Spleen (tissue), 11 donors: Measurements from ENCODE around the gene CBARP. TPM values are rescaled to one million over a fixed set of nuclear protein-coding genes. Genes with fewer than 3 reads are reported as not detected.

Experiments used
- DNase-seq: peaks from one replicate; pipeline ENCODE4 v3.0.0-alpha.2; 2020
- H3K27ac ChIP-seq, 8 donors: fragments of 200-600 bp; sonication (generic) in 7 of 8; 1 replicate in 4 of 8; 2 replicates in 4 of 8; pipeline versions ENCODE4 v1.5.0 to v1.8.0; 2016 to 2021; ENCODE audit warnings: inconsistent platforms in 4 of 8, mild to moderate bottlenecking in 4 of 8, moderate library complexity in 1 of 8
- H3K27me3 ChIP-seq, 7 donors: fragments of 200-600 bp; sonication (generic) in 6 of 7; replicated peaks in 1 of 7; 1 replicate in 4 of 7; 2 replicates in 3 of 7; pipeline versions ENCODE4 v1.5.0 to v1.8.0; 2016 to 2021; ENCODE audit warnings: inconsistent platforms in 3 of 7, mild to moderate bottlenecking in 1 of 7
- H3K36me3 ChIP-seq, 6 donors: fragments of 200-600 bp; sonication (generic) in 5 of 6; 1 replicate in 4 of 6; 2 replicates in 2 of 6; pipeline versions ENCODE4 v1.5.0 to v1.8.0; 2016 to 2021; ENCODE audit warnings: inconsistent platforms in 2 of 6
- H3K4me1 ChIP-seq, 6 donors: fragments of 200-600 bp; sonication (generic) in 5 of 6; 1 replicate in 3 of 6; 2 replicates in 3 of 6; pipeline versions ENCODE4 v1.5.0 to v1.8.0; 2016 to 2021; ENCODE audit warnings: inconsistent platforms in 3 of 6
- H3K4me3 ChIP-seq, 8 donors: fragments of 200-600 bp; sonication (generic) in 7 of 8; 1 replicate in 4 of 8; 2 replicates in 4 of 8; pipeline versions ENCODE4 v1.5.0 to v1.8.0; 2016 to 2021; ENCODE audit warnings: inconsistent platforms in 4 of 8, mild to moderate bottlenecking in 4 of 8, moderate library complexity in 2 of 8
- H3K9me3 ChIP-seq, 8 donors: fragments of 200-600 bp; sonication (generic) in 7 of 8; 1 replicate in 4 of 8; 2 replicates in 4 of 8; pipeline versions ENCODE4 v1.5.0 to v1.8.0; 2016 to 2021; ENCODE audit warnings: inconsistent platforms in 4 of 8
- POLR2A ChIP-seq, 3 donors: fragments of 450-650 bp; IDR thresholded peaks; one replicate each; pipeline ENCODE4 v1.5.1; 2017; ENCODE audit warnings: antibody characterized with exemption in 3 of 3, mild to moderate bottlenecking in 1 of 3
- POLR2AphosphoS5 ChIP-seq, 3 donors: sonication (generic); formaldehyde crosslinking; IDR thresholded peaks; one replicate each; pipeline ENCODE4 v1.5.1; 2017; ENCODE audit warnings: antibody characterized with exemption in 3 of 3
- WGBS, 5 donors: extraction: QIAGEN DNeasy Blood & Tissue Kit in 3 of 5; methylation state at CpG; one replicate each; pipeline versions ENCODE4 v1.1.5 to v1.1.7; 2013 to 2018; 5-methylcytosine and 5-hydroxymethylcytosine counted together
- intact Hi-C: fragments of 100-400 bp; cut with DNase I; formaldehyde crosslinking; loops from one replicate; pipeline ENCODE4 v1.15.0; 2023; ENCODE audit warnings: low total_unique reads
- polyA plus RNA-seq, 3 donors: library from polyadenylated mRNA; stranded (reverse); fragments of 200-250 nt; gene quantifications; one replicate each; pipeline ENCODE4 v1.2.1, GENCODE V29; 2013
- total RNA-seq, 7 donors: library from RNA; depleted of rRNA in 3 of 7; stranded (reverse); fragments of >200 nt in 3 of 7; fragmentation: NEBNext Ultra II Directional in 4 of 7; extraction: Animal tissue kit (Norgen Biotek cat#: 25700) in 4 of 7; gene quantifications; one replicate each; pipeline versions ENCODE4 v1.1.0 to v1.2.1, GENCODE V29; 2016 to 2021
- TF ChIP-seq, protein P1 (sequence below), 11 experiments: fragments of 200-600 bp in 7 of 11; fragments of 450-650 bp in 4 of 11; sonication (generic) in 4 of 11; IDR thresholded peaks in 8 of 11; conservative IDR thresholded peaks in 3 of 11; 1 replicate in 7 of 11; 2 replicates in 4 of 11; pipeline versions ENCODE4 v1.4.0 to v1.8.0; 2016 to 2021; ENCODE audit warnings: antibody characterized with exemption in 11 of 11, inconsistent platforms in 4 of 11, mild to moderate bottlenecking in 1 of 11
- donor health status: healthy with polysubstance abuse.
- donor health status: DM: no; HTN: no; CAD: no; lungs with moderate emphysema.
- donor health status: DM: no; HTN: no; CAD: no.
- donor health status: Bipolar disorder and iron deficiency.
- donor health status: healthy.
- donor health status: DM: no; HTN: no; CAD: no.
- donor health status: DM: yes; HTN: yes; CAD: no.

The CBARP gene
- total and polyA plus RNA-seq, 10 donors: 0.05 to 1.2 (median 0.41) TPM; not detected in 2

GRCh38 chr19:1282588-1283206 is 44.9 kb upstream of the CBARP start:
- Histone ChIP-seq H3K27ac (no peak overlapping the region), H3K9me3 (no peaks in the 10 kb centered on the region), H3K4me1 (peaks cover 4 to 61% (median 35%) of the 10 kb centered on the region in 6 donors), H3K4me3 (no peak overlapping the region), H3K27me3 (peaks cover 0 to 50% (median 44%) of the 10 kb centered on the region in 7 donors), H3K36me3 (peaks cover 0 to 31% (median 18%) of the 10 kb centered on the region in 6 donors)
- intact Hi-C loops: loop anchor here (10.0 kb wide), 1 partner anchor 92 kb away; no protein-coding TSS in a partner anchor
- 67 to 83% (median 80%) methylated on average over 17 to 18 of the region's 18 CpGs for WGBS, 5 donors
- no peak for TF ChIP-seq POLR2A (IDR thresholded peaks at IDR 0.05)
- TF ChIP-seq POLR2AphosphoS5 (IDR thresholded peaks at IDR 0.05): no peak
- TF ChIP-seq, protein P1, sequence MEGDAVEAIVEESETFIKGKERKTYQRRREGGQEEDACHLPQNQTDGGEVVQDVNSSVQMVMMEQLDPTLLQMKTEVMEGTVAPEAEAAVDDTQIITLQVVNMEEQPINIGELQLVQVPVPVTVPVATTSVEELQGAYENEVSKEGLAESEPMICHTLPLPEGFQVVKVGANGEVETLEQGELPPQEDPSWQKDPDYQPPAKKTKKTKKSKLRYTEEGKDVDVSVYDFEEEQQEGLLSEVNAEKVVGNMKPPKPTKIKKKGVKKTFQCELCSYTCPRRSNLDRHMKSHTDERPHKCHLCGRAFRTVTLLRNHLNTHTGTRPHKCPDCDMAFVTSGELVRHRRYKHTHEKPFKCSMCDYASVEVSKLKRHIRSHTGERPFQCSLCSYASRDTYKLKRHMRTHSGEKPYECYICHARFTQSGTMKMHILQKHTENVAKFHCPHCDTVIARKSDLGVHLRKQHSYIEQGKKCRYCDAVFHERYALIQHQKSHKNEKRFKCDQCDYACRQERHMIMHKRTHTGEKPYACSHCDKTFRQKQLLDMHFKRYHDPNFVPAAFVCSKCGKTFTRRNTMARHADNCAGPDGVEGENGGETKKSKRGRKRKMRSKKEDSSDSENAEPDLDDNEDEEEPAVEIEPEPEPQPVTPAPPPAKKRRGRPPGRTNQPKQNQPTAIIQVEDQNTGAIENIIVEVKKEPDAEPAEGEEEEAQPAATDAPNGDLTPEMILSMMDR (IDR thresholded peaks at IDR 0.05 in 8 of 11, conservative IDR thresholded peaks at IDR 0.05 in 3 of 11): no peak
- DNase-seq: no peak

DNA sequence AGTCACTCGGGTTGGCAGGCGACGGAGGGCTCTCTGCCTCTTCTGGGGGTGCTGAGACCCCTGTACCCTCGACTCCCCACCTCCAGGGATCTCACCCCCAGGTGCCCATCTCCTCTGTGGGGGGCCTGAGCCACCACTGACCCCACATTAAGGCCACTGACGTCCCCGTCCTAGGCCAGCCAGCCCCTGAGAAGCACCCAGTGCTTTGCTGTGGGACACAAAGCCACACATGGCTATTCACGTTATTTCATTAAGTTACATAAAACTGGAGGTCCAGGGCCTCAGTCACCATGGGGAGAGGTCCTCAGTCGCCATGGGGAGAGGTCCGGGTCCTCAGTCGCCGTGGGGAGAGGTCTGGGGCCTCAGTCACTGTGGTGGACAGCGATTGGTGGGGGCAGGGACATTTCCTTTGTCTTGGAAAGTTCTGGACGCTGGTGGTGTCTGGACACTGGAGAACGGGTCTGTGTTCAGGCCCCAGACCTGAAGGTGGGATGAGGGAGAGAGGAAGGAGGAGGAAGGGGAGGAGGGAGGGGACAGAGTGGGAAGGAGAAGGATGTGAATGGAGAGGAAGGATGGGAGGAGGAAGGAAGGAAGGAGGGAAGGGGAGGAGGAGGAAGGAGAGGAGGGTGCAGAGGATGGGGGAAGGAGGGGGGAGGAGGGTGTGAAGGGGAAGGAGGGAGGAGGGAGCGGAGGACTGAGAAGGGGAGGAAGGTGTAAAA is 43.9 kb upstream of the CBARP start:
- TF ChIP-seq POLR2A (IDR thresholded peaks at IDR 0.05): no peak
- DNase-seq: no peak
- WGBS, 5 donors: 64 to 77% (median 70%) methylated on average over 8 to 15 of the region's 15 CpGs
- intact Hi-C loops: loop anchor here (10.0 kb wide), 1 partner anchor 93 kb away; no protein-coding TSS in a partner anchor
- Histone ChIP-seq H3K36me3 (peaks cover 0 to 40% (median 21%) of the 10 kb centered on the region in 6 donors), H3K27ac (no peak overlapping the region), H3K4me3 (no peak overlapping the region), H3K27me3 (peaks cover 0 to 40% (median 34%) of the 10 kb centered on the region in 7 donors), H3K9me3 (no peaks in the 10 kb centered on the region), H3K4me1 (peaks cover 9 to 61% (median 32%) of the 10 kb centered on the region in 6 donors)

DNA sequence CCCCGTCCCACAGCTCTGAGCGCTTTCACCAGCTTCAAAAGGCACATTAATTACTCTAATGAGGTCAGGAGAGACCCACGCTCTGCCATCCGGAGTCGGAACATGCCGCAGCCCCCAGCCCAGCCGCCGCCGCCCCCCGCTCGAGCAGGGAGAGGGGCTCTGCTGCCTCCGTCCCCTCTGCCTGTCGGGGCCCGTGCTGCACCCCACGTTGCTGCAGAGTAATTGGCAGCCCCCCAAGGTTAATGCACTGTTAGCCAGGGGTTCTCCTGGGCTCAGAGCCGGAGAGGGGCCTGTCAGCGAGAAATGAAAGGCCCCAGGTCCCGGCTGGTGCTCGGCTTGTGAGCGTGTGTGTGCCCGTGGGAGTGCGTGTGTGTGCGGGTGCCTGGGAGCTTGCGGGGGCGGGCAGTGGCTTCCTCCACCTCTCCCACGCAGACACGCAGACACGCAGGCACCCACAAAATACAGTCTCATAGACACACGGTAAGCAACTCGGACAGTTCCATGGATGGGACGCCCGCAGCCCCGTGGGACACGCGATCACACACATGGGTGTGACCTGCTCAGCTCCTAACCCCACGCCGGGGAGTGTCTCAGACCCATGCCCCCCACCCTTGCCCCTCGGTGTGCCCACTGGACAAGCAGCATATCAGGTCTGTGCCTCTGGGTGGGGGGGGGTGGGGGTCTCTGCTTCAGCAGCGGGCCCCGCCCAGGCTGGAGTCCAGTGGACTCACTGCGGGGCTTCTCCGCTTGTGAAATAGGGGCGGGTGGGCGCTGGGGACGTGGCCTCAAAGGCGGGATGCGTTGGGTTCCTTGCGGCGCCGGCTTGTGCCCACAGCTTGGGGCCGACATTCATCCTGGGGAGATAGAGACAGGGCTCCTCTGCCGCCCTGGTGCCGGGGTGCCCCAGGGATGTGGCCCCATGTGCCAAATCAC is 43.1 kb upstream of the CBARP start:
- Histone ChIP-seq H3K9me3 (no peaks in the 10 kb centered on the region), H3K4me3 (no peak overlapping the region), H3K4me1 (peaks cover 16 to 64% (median 35%) of the 10 kb centered on the region in 6 donors), H3K27ac (no peak overlapping the region), H3K27me3 (peaks cover 0 to 32% (median 29%) of the 10 kb centered on the region in 7 donors), H3K36me3 (peaks cover 0 to 40% (median 21%) of the 10 kb centered on the region in 6 donors)
- WGBS, 5 donors: 85 to 89% (median 88%) methylated on average over 38 to 53 of the region's 53 CpGs
- TF ChIP-seq, protein P1 (IDR thresholded peaks at IDR 0.05 in 8 of 11, conservative IDR thresholded peaks at IDR 0.05 in 3 of 11): peak in 1 of 11 experiments; percentile 17
- TF ChIP-seq POLR2AphosphoS5 (IDR thresholded peaks at IDR 0.05): no peak
- intact Hi-C loops: loop anchor here (10.0 kb wide), 1 partner anchor 94 kb away; no protein-coding TSS in a partner anchor
- no peak for DNase-seq

DNA sequence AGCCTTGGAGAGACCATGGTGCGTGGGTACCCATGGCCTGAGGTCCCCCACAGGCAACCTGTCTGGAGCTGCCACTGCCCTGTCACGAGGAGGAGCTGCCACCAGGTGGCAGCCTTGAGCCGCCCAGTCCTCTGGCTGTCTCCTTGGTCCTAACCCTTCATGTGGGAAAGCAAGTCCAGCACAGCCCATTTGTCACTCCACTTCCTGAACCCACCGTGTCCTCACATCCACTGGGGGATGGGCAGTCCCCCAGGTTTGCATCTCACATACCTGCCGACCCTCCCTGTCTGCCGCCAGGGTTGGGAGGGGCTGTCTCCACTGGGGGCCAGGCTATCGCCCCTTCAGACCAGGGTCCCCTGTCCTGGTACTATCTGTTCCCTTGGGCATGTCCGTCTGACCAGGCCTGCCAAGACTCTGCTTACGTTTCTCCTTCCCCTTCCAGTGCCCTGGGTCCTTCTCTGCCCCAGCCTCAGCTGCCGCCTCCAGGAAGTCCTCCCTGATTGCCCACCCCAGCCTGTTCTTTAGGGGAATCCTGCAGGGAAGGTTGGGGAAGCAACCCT is 42.1 kb upstream of the CBARP start:
- intact Hi-C loops: loop anchor here (10.0 kb wide), 2 partner anchors 95 to 125 kb away; partner anchors contain the start of genes DAZAP1 and GAMT
- WGBS, 5 donors: 26 to 40% (median 34%) methylated on average over 8 to 10 of the region's 10 CpGs

More for the DNA sequence above, 42.1 kb upstream of the CBARP start:
- TF ChIP-seq POLR2A (IDR thresholded peaks at IDR 0.05) (no peak), POLR2AphosphoS5 (IDR thresholded peaks at IDR 0.05) (peak in 2 of 3 donors; percentile 60 to 64)
- TF ChIP-seq, protein P1 (IDR thresholded peaks at IDR 0.05 in 8 of 11, conservative IDR thresholded peaks at IDR 0.05 in 3 of 11): peak; percentile 86 to 98 (median 96)
- Histone ChIP-seq H3K4me1 (peaks cover 19 to 65% (median 40%) of the 10 kb centered on the region in 6 donors), H3K27ac (no peak overlapping the region), H3K27me3 (peaks cover 0 to 24% (median 22%) of the 10 kb centered on the region in 7 donors), H3K4me3 (no peak overlapping the region), H3K9me3 (no peaks in the 10 kb centered on the region), H3K36me3 (peaks cover 0 to 43% (median 24%) of the 10 kb centered on the region in 6 donors)
- peak; percentile 95 for DNase-seq
